Hindlimb muscle (tissue), 1 donor: ENCODE results near the gene CIB4. TPM values are rescaled to one million over a fixed set of nuclear protein-coding genes. Genes with fewer than 3 reads are reported as not detected.
"Not testable (repeated sequence)": the region's sequence is repeated elsewhere in the genome, so short reads cannot be mapped to it uniquely, and the experiment has no call there.

Experiments
- DNase-seq: peaks from one replicate; pipeline ENCODE4 v3.0.0-alpha.2; 2013
- polyA plus RNA-seq: library from polyadenylated mRNA; unstranded; fragments of 120-200 nt; gene quantifications from one replicate; pipeline ENCODE4 v1.2.1, GENCODE V29; 2013; ENCODE audit not compliant: insufficient read length

The CIB4 gene
- polyA plus RNA-seq, 1 donor, result not detected

GRCh38 chr2:26567534-26567933 lies 73.6 kb downstream of the CIB4 start:
- no peak for DNase-seq

GRCh38 chr2:26566731-26567130 lies 74.4 kb downstream of the CIB4 start:
- not testable (repeated sequence) for DNase-seq

GRCh38 chr2:26566081-26566375 lies 75.1 kb downstream of the CIB4 start:
- DNase-seq, result no peak

- DNase-seq, result no peak
These were observed 77.0 kb downstream of the CIB4 start for GRCh38 chr2:26564121-26564644.

- DNase-seq, result no peak
These were observed 77.5 kb downstream of the CIB4 start for GRCh38 chr2:26563686-26564085.

- peak; percentile 15 for DNase-seq
These were observed 78.1 kb downstream of the CIB4 start for GRCh38 chr2:26562811-26563645.

- peak; percentile 25 for DNase-seq
These were observed 79.0 kb downstream of the CIB4 start for GRCh38 chr2:26561918-26562810.

GRCh38 chr2:26561376-26561775 lies 79.8 kb downstream of the CIB4 start:
- no peak for DNase-seq

- no peak for DNase-seq
These were observed 80.3 kb downstream of the CIB4 start for GRCh38 chr2:26560892-26561291.

GRCh38 chr2:26559556-26559955 lies 81.6 kb downstream of the CIB4 start:
- DNase-seq, result no peak

- no peak for DNase-seq
These were observed 82.1 kb downstream of the CIB4 start for GRCh38 chr2:26559044-26559405.

- DNase-seq, result no peak
These were observed 82.7 kb downstream of the CIB4 start for GRCh38 chr2:26558271-26559043.

- DNase-seq, result no peak
These were observed 83.8 kb downstream of the CIB4 start for GRCh38 chr2:26557244-26557925.

GRCh38 chr2:26556309-26557243 lies 84.6 kb downstream of the CIB4 start:
- DNase-seq, result no peak

- DNase-seq, result no peak
These were observed 85.7 kb downstream of the CIB4 start for GRCh38 chr2:26555246-26556133.

GRCh38 chr2:26552641-26553374 lies 88.4 kb downstream of the CIB4 start:
- DNase-seq, result no peak

- no peak for DNase-seq
These were observed 90.7 kb downstream of the CIB4 start for GRCh38 chr2:26550276-26551015.
